GM12878 (cell line): Measurements from ENCODE around the gene PTPRB. TPM values are rescaled to one million over a fixed set of nuclear protein-coding genes. Genes with fewer than 3 reads are reported as not detected.

Experiments used
- ATAC-seq: fragments of 200-7000 bp; cut with Tn5 transposase; 3 replicates; pipeline ENCODE4 v1.9.1; 2020; ENCODE audit warnings: mild to moderate bottlenecking, moderate library complexity
- BruUV-seq: library from RNA; stranded (reverse); fragments of 400-500 nt; replicated peaks from 2 replicates; lab custom pipeline; 2021; lab: Mats Ljungman, UMichigan
- CTCF ChIA-PET: fragments of 300-600 bp; sonication (Branson Sonifier 250); formaldehyde crosslinking; extraction: SDS; loops from one replicate; lab custom pipeline; 2021; ENCODE audit warnings: inconsistent platforms; lab: Yijun Ruan, JAX
- POLR2A ChIA-PET: fragments of 350-600 bp; formaldehyde crosslinking; extraction: SDS; loops from one replicate; lab custom pipeline; 2021; ENCODE audit warnings: inconsistent platforms; lab: Charles Lee
- RAD21 ChIA-PET: fragments of 300-600 bp; sonication (Branson Sonifier 250); formaldehyde crosslinking; loops from one replicate; lab custom pipeline; 2023; ENCODE audit warnings: antibody characterized with exemption; ENCODE audit not compliant: unreplicated experiment; lab: Charles Lee
- SMC1A ChIA-PET: fragments of 300-600 bp; sonication (Branson Sonifier 250); formaldehyde crosslinking; loops from one replicate; lab custom pipeline; 2023; ENCODE audit not compliant: unreplicated experiment, uncharacterized antibody; lab: Charles Lee
- DNase-seq: peaks from one replicate; pipeline ENCODE4 v3.0.0-alpha.2; 2011; ENCODE audit warnings: low read depth, low spot score
- FAIRE-seq: peaks from 3 replicates; lab custom pipeline; 2011; peaks lifted over from hg19 to GRCh38; lab: Jason Lieb, UNC
- H2AFZ ChIP-seq: 2 replicates; pipeline ENCODE4 v1.6.0; 2011; ENCODE audit warnings: low read depth, low read length, control low read depth; ENCODE audit not compliant: control insufficient read depth
- H3K27ac ChIP-seq: 2 replicates; pipeline ENCODE4 v1.5.1; 2011; ENCODE audit warnings: control low read depth; ENCODE audit not compliant: control insufficient read depth, insufficient read depth
- H3K27me3 ChIP-seq, 2 experiments: replicated peaks in 1 of 2; 2 replicates each; pipeline versions ENCODE4 v1.6.0 to v1.6.1; 2011; ENCODE audit warnings: low read length in 1 of 2; ENCODE audit not compliant: control insufficient read depth in 2 of 2, insufficient read depth in 2 of 2
- H3K36me3 ChIP-seq, 2 experiments: 2 replicates each; pipeline ENCODE4 v1.5.1; 2011; ENCODE audit warnings: low read length in 1 of 2; ENCODE audit not compliant: control insufficient read depth in 2 of 2, insufficient read depth in 2 of 2
- H3K4me1 ChIP-seq: 2 replicates; pipeline ENCODE4 v1.6.1; 2011; ENCODE audit warnings: mild to moderate bottlenecking, low read length, moderate library complexity, mixed read lengths; ENCODE audit not compliant: control insufficient read depth, insufficient read depth
- H3K4me2 ChIP-seq: 2 replicates; pipeline ENCODE4 v1.6.0; 2011; ENCODE audit warnings: control low read depth; ENCODE audit not compliant: control insufficient read depth, insufficient read depth
- H3K4me3 ChIP-seq: fragments of 200-600 bp; sonication (generic); 2 replicates; pipeline ENCODE4 v1.5.1; 2016
- H3K79me2 ChIP-seq: 2 replicates; pipeline ENCODE4 v1.6.0; 2011; ENCODE audit warnings: low read length; ENCODE audit not compliant: control insufficient read depth, insufficient read depth
- H3K9ac ChIP-seq: 2 replicates; pipeline ENCODE4 v1.8.0; 2011; ENCODE audit warnings: low read length, control low read depth, mixed read lengths; ENCODE audit not compliant: control insufficient read depth, insufficient read depth
- H3K9me3 ChIP-seq: replicated peaks from 3 replicates; pipeline ENCODE4 v1.5.1; 2011; ENCODE audit warnings: mild to moderate bottlenecking, low read length; ENCODE audit not compliant: control insufficient read depth, insufficient read depth
- H4K20me1 ChIP-seq: 2 replicates; pipeline ENCODE4 v1.6.0; 2011; ENCODE audit not compliant: control insufficient read depth, insufficient read depth
- FOS ChIP-seq: IDR thresholded peaks from 3 replicates; pipeline ENCODE4 v1.6.1; 2011; ENCODE audit warnings: borderline replicate concordance; ENCODE audit not compliant: insufficient read length; ENCODE audit errors: extremely low read depth
- HCFC1 ChIP-seq: fragments of 150-350 bp; IDR thresholded peaks from 2 replicates; pipeline ENCODE4 v1.6.1; 2014; ENCODE audit warnings: low read length
- NFXL1 ChIP-seq: fragments of 450-650 bp; IDR thresholded peaks from 2 replicates; pipeline ENCODE4 v1.6.1; 2017; ENCODE audit warnings: antibody characterized with exemption, mild to moderate bottlenecking, borderline replicate concordance
- SMC3 ChIP-seq: IDR thresholded peaks from 2 replicates; pipeline ENCODE4 v1.6.1; 2011; ENCODE audit warnings: low read length, improper control_type of control experiment, borderline replicate concordance
- STAT3 ChIP-seq: IDR thresholded peaks from 2 replicates; pipeline ENCODE4 v1.6.1; 2011; ENCODE audit warnings: low read depth, low read length, improper control_type of control experiment
- TAF1 ChIP-seq: IDR thresholded peaks from 2 replicates; pipeline ENCODE4 v1.6.1; 2011; ENCODE audit warnings: mild to moderate bottlenecking, low read depth, low read length, borderline replicate concordance
- YBX1 ChIP-seq: fragments of 450-650 bp; IDR thresholded peaks from 2 replicates; pipeline ENCODE4 v1.6.1; 2016; ENCODE audit warnings: antibody characterized with exemption
- WGBS: methylation state at CpG from one replicate; pipeline ENCODE4 v1.1.6; 2016; ENCODE audit warnings: low lambda C conversion rate; ENCODE audit not compliant: insufficient replicate concordance, insufficient coverage; ENCODE audit errors: missing lambda C conversion rate; 5-methylcytosine and 5-hydroxymethylcytosine counted together
- in situ Hi-C: fragments of 300-500 bp; cut with MboI; formaldehyde crosslinking; loops from 9 replicates; pipeline ENCODE4 v1.14.3; 2018; ENCODE audit warnings: mixed read lengths
- intact Hi-C: fragments of 100-400 bp; cut with micrococcal nuclease; formaldehyde crosslinking; loops from one replicate; pipeline ENCODE4 v1.14.2; 2022; ENCODE audit not compliant: unreplicated experiment
- polyA plus RNA-seq, 11 experiments: library from polyadenylated mRNA; depleted of rRNA in 4 of 11; unstranded in 6 of 11; stranded (reverse) in 5 of 11; fragments of >200 nt; fragmentation: Nextera tagmentation in 4 of 11; fragmentation: Illumina TruSeq in 1 of 11; extraction: Ambion mirVana in 4 of 11; extraction: Trizol in 1 of 11; gene quantifications; 1 replicate in 1 of 11; 2 replicates in 10 of 11; pipeline versions ENCODE4 v1.2.1 to v1.2.3, GENCODE V29; 2011 to 2016; ENCODE audit warnings: inconsistent platforms in 2 of 11, missing spikeins in 2 of 11, low read depth in 1 of 11
- total RNA-seq, 4 experiments: library from RNA; depleted of rRNA in 3 of 4; stranded (reverse); fragments of >200 nt in 3 of 4; fragmentation: Illumina TruSeq in 1 of 4; extraction: Trizol in 1 of 4; gene quantifications; 2 replicates each; pipeline versions ENCODE4 v1.2.1 to v1.2.3, GENCODE V29; 2013 to 2021

The PTPRB gene
- total and polyA plus RNA-seq, 10 of the 15 experiments (the other 5 are each of a cell fraction or from before 2014, with no cell fraction given): 0.03 to 0.35 (median 0.05) TPM

DNA sequence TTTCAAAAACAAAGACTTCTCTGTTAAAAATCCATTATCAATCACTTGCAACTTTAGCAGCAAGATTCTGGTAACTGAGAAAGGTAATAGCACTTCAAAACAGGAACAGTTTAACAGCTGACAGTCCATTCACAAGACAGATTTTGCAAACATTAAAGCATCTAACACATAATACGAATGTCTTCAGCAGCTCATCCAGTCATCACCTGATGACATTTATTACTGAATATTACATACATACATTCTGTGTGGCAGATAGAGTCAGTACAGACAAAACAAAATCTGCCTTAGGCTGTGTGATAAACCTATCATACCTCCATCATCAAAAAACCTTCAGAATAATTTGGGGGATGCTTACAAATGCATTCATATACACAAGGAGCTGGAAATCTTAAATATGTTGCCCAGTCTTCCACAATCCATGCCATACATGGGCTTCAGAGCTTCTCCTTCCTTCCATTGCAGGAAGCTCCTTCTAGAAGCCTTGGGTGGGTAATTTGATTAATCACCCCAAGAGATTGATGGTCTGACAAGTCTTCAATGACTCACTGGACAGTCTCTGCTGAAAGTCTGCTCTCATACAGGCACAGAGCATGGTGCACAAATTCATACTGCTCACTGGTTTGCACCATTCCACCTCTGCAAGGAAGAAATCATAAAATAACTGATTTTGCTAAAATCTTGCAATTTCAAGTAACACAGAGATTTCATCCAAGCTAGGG lies 1.6 kb upstream of the PTPRB start:
- SMC1A ChIA-PET: no interaction called here
- WGBS: 5% methylated on average over 1 of the region's 1 CpG
- Histone ChIP-seq H3K9me3 (no peaks in the 10 kb centered on the region), H2AFZ (no peak overlapping the region), H3K27ac (no peak overlapping the region), H3K9ac (no peak overlapping the region), H4K20me1 (no peaks in the 10 kb centered on the region), H3K27me3 (no peaks in the 10 kb centered on the region), H3K4me1 (no peaks in the 10 kb centered on the region), H3K4me2 (no peak overlapping the region), H3K36me3 (no peaks in the 10 kb centered on the region), H3K4me3 (no peak overlapping the region), H3K79me2 (no peaks in the 10 kb centered on the region)
- CTCF ChIA-PET: interaction anchor here (0.7 to 1.3 kb wide), 2 partner anchors 14 to 414 kb away, joined by 3 read pairs; no protein-coding TSS in a partner anchor
- DNase-seq (no peak), FAIRE-seq (no peak), ATAC-seq (no peak)
- RAD21 ChIA-PET: no interaction called here
- TF ChIP-seq TAF1 (no peak), SMC3 (no peak)
- in situ Hi-C loops (no loop called here), intact Hi-C loops (no loop called here)
- BruUV-seq: no TSS peak
- POLR2A ChIA-PET: no interaction called here

DNA sequence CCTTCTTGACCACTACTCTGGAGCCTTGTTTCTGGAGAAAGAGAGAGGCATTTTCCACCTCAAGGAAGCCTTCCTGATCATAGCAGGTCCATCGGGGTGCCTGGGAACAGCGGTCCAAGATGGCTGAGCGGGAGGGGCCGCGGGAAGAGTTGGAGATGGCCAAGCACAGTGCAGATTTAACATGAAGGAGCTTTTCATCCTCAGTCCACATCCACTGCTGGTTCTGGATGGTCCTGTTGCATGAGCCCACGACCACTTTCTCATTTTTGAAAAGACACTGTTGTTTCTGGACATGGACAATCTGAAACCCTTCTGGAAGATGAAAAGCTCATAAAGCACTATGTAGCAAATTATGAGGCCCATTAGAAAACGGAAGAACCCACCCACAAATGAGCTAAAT lies 1.5 kb downstream of the PTPRB start:
- intact Hi-C loops: no loop called here
- WGBS: 68% methylated on average over 7 of the region's 7 CpGs
- POLR2A ChIA-PET: no interaction called here

More for the DNA sequence above, 1.5 kb downstream of the PTPRB start:
- Histone ChIP-seq H3K4me3 (no peak overlapping the region), H2AFZ (no peak overlapping the region), H3K27ac (no peak overlapping the region), H3K9ac (no peak overlapping the region), H3K36me3 (no peaks in the 10 kb centered on the region), H3K4me1 (no peaks in the 10 kb centered on the region), H3K27me3 (no peaks in the 10 kb centered on the region), H3K79me2 (no peaks in the 10 kb centered on the region), H3K4me2 (no peak overlapping the region), H4K20me1 (no peaks in the 10 kb centered on the region), H3K9me3 (no peaks in the 10 kb centered on the region)
- ChIA-PET SMC1A (interaction anchor here (0.6 kb wide), 1 partner anchor 67 kb away, joined by 3 read pairs; no protein-coding TSS in a partner anchor), RAD21 (interaction anchor here (0.7 kb wide), 1 partner anchor 1323 kb away, joined by 3 read pairs; no protein-coding TSS in a partner anchor), CTCF (no interaction called here)
- no peak for FAIRE-seq
- in situ Hi-C loops: no loop called here
- TF ChIP-seq FOS: no peak
- TF ChIP-seq NFXL1: no peak
- no peak for TF ChIP-seq STAT3
- no peak for TF ChIP-seq HCFC1
- no peak for TF ChIP-seq YBX1
- DNase-seq: no peak
- BruUV-seq: no TSS peak
- ATAC-seq: no peak
